HUES64 (cell line): ENCODE measurements around the gene TMEM254.

Experiments used
- H3K27ac ChIP-seq: 2 replicates; pipeline ENCODE4 v1.7.0; 2013; ENCODE audit warnings: low read depth, low read length, inconsistent platforms
- H3K27me3 ChIP-seq: 2 replicates; pipeline ENCODE4 v1.6.1; 2013; ENCODE audit warnings: mild to moderate bottlenecking, low read length; ENCODE audit not compliant: insufficient read depth
- H3K36me3 ChIP-seq: 2 replicates; pipeline ENCODE4 v1.6.1; 2013; ENCODE audit warnings: mild to moderate bottlenecking, low read length; ENCODE audit not compliant: insufficient read depth
- H3K4me1 ChIP-seq: 2 replicates; pipeline ENCODE4 v1.6.1; 2013; ENCODE audit warnings: mild to moderate bottlenecking, low read length, moderate library complexity; ENCODE audit not compliant: insufficient read depth
- H3K4me3 ChIP-seq: 2 replicates; pipeline ENCODE4 v1.5.1; 2013; ENCODE audit warnings: mild to moderate bottlenecking, low read length, moderate library complexity
- H3K9ac ChIP-seq: 2 replicates; pipeline ENCODE4 v1.6.1; 2013; ENCODE audit warnings: mild to moderate bottlenecking, low read depth, low read length
- H3K9me3 ChIP-seq: 2 replicates; pipeline ENCODE4 v1.6.1; 2013; ENCODE audit warnings: low read depth, low read length; ENCODE audit not compliant: insufficient read depth
- WGBS: fragments of 150-250, 120-280 bp; methylation state at CpG from one replicate; pipeline ENCODE4 v1.1.7; 2013; ENCODE audit warnings: missing lambda C conversion rate; 5-methylcytosine and 5-hydroxymethylcytosine counted together

The TMEM254 gene

GRCh38 chr10:80104066-80104926, 25.8 kb downstream of the TMEM254 start:
- Histone ChIP-seq H3K27ac (no peak overlapping the region; the same call in 1 of the 2 replicates), H3K4me3 (no peak overlapping the region), H3K36me3 (no peaks in the 10 kb centered on the region), H3K27me3 (no peaks in the 10 kb centered on the region), H3K9ac (no peak overlapping the region), H3K4me1 (peaks cover 24% of the 10 kb centered on the region), H3K9me3 (peaks cover 14% of the 10 kb centered on the region)
- WGBS: 92% methylated on average over 10 of the region's 10 CpGs

- 78% methylated on average over 8 of the region's 8 CpGs for WGBS
- H3K9ac ChIP-seq: no peak overlapping the region
- H3K9me3 ChIP-seq: peaks cover 18% of the 10 kb centered on the region
- no peaks in the 10 kb centered on the region for H3K36me3 ChIP-seq
- H3K4me1 ChIP-seq: peaks cover 24% of the 10 kb centered on the region
- H3K27me3 ChIP-seq: no peaks in the 10 kb centered on the region
- no peak overlapping the region for H3K4me3 ChIP-seq
- H3K27ac ChIP-seq: no peak overlapping the region
Measured at GRCh38 chr10:80108576-80109239, 30.2 kb downstream of the TMEM254 start.

- Histone ChIP-seq H3K9ac (no peak overlapping the region), H3K4me3 (no peak overlapping the region), H3K4me1 (0 out of 2 replicates have a peak, but pooled peaks cover 5% of the 10 kb centered on the region), H3K27me3 (no peaks in the 10 kb centered on the region), H3K36me3 (no peaks in the 10 kb centered on the region), H3K9me3 (peaks cover 18% of the 10 kb centered on the region), H3K27ac (no peak overlapping the region)
- WGBS: 92% methylated on average over 1 of the region's 1 CpG
Measured at GRCh38 chr10:80110986-80111385, 32.5 kb downstream of the TMEM254 start.

- Histone ChIP-seq H3K27me3 (no peaks in the 10 kb centered on the region), H3K9me3 (no peaks in the 10 kb centered on the region), H3K4me1 (no peaks in the 10 kb centered on the region), H3K36me3 (no peaks in the 10 kb centered on the region), H3K4me3 (no peak overlapping the region), H3K27ac (no peak overlapping the region), H3K9ac (no peak overlapping the region)
- 96% methylated on average over 3 of the region's 4 CpGs for WGBS
Measured at GRCh38 chr10:80118669-80119068, 40.2 kb downstream of the TMEM254 start.

- Histone ChIP-seq H3K27me3 (no peaks in the 10 kb centered on the region), H3K4me1 (no peaks in the 10 kb centered on the region), H3K27ac (no peak overlapping the region), H3K9ac (no peak overlapping the region), H3K36me3 (no peaks in the 10 kb centered on the region), H3K9me3 (no peaks in the 10 kb centered on the region), H3K4me3 (no peak overlapping the region)
Measured at GRCh38 chr10:80122110-80122710, 43.7 kb downstream of the TMEM254 start.

GRCh38 chr10:80122746-80123145, 44.3 kb downstream of the TMEM254 start:
- H3K4me3 ChIP-seq: no peak overlapping the region
- H3K9me3 ChIP-seq: no peaks in the 10 kb centered on the region
- H3K27ac ChIP-seq: no peak overlapping the region
- WGBS: 81% methylated on average over 2 of the region's 2 CpGs
- H3K9ac ChIP-seq: no peak overlapping the region
- H3K27me3 ChIP-seq: no peaks in the 10 kb centered on the region
- no peaks in the 10 kb centered on the region for H3K36me3 ChIP-seq
- no peaks in the 10 kb centered on the region for H3K4me1 ChIP-seq

GRCh38 chr10:80126876-80127275, 48.4 kb downstream of the TMEM254 start:
- Histone ChIP-seq H3K4me1 (peaks cover 6% of the 10 kb centered on the region), H3K9ac (no peak overlapping the region), H3K27me3 (peaks cover 5% of the 10 kb centered on the region), H3K36me3 (no peaks in the 10 kb centered on the region), H3K9me3 (no peaks in the 10 kb centered on the region), H3K27ac (no peak overlapping the region), H3K4me3 (no peak overlapping the region)
- WGBS: 89% methylated on average over 4 of the region's 4 CpGs

GRCh38 chr10:80131499-80131901, 53.0 kb downstream of the TMEM254 start:
- Histone ChIP-seq H3K4me3 (no peak overlapping the region), H3K4me1 (peaks cover 8% of the 10 kb centered on the region), H3K9ac (no peak overlapping the region), H3K27ac (no peak overlapping the region), H3K27me3 (peaks cover 28% of the 10 kb centered on the region), H3K36me3 (no peaks in the 10 kb centered on the region), H3K9me3 (no peaks in the 10 kb centered on the region)
- WGBS: 53% methylated on average over 6 of the region's 6 CpGs

GRCh38 chr10:80132299-80133139, 54.1 kb downstream of the TMEM254 start, which contains the start of gene PLAC9:
PLAC9 (plus strand) TSS chr10:80132730; CDS start chr10:80132763, 33 bp downstream.
- Histone ChIP-seq H3K9me3 (no peaks in the 10 kb centered on the region), H3K27ac (no peak within 1 kb of the TSS), H3K27me3 (peaks cover 28% of the 10 kb centered on the region), H3K36me3 (no peaks in the 10 kb centered on the region), H3K4me1 (peaks cover 8% of the 10 kb centered on the region), H3K9ac (peak within 1 kb of the TSS; percentile 74), H3K4me3 (peak within 1 kb of the TSS; percentile 62)
- 2% methylated on average over 58 of the region's 58 CpGs for WGBS

GRCh38 chr10:80133206-80133605, 54.7 kb downstream of the TMEM254 start:
- Histone ChIP-seq H3K4me3 (peak overlapping the region; percentile 62), H3K27me3 (peaks cover 28% of the 10 kb centered on the region), H3K36me3 (no peaks in the 10 kb centered on the region), H3K4me1 (peaks cover 8% of the 10 kb centered on the region), H3K27ac (no peak overlapping the region), H3K9me3 (no peaks in the 10 kb centered on the region), H3K9ac (no peak overlapping the region; the same call in 1 of the 2 replicates)
- WGBS: 76% methylated on average over 6 of the region's 6 CpGs
